ENCODE results near the gene PRRX2. TPM values are rescaled to one million over a fixed set of nuclear protein-coding genes. Genes with fewer than 3 reads are reported as not detected.
"Not testable (repeated sequence)": the region's sequence is repeated elsewhere in the genome, so short reads cannot be mapped to it uniquely, and the experiment has no call there.

The PRRX2 gene
- total RNA-seq, 5 donors from 2014 or later (not counting 1 experiment from before 2014, with no cell fraction given), result 0.26 TPM; not detected in 4

- H3K27me3 ChIP-seq (replicated peaks in 1 of 2; ENCODE audit: control insufficient read depth in 2 of 2, extremely low read depth in 1 of 2, insufficient read depth in 2 of 2, low read length in 1 of 2); H3K9me3 ChIP-seq; ATAC-seq (replicated peaks in 1 of 4); H3K4me3 Mint-ChIP-seq; H3K4me1 ChIP-seq (ENCODE audit: control insufficient read depth in 1 of 2, extremely low read depth in 1 of 2, insufficient read depth in 2 of 2, low read length in 2 of 2); H3K36me3 Mint-ChIP-seq; H3K27ac Mint-ChIP-seq; H3K4me3 ChIP-seq (ENCODE audit: control insufficient read depth in 1 of 2, extremely low read depth in 1 of 2, low read length in 1 of 2); H3K4me1 Mint-ChIP-seq; H3K27ac ChIP-seq (ENCODE audit: low read length); H3K36me3 ChIP-seq (ENCODE audit: control insufficient read depth in 2 of 2, extremely low read depth in 1 of 2, insufficient read depth in 1 of 2, low read length in 1 of 2); H3K27me3 Mint-ChIP-seq; POLR2A ChIA-PET; H3K9me3 Mint-ChIP-seq: not testable (repeated sequence)
- peak in 1 of 35 experiments; percentile 4 for DNase-seq
- CTCF ChIA-PET, result interaction anchor here in 1 of 2 donors (0.7 kb wide), 1 partner anchor 1445 kb away, joined by 4 read pairs; no protein-coding TSS in a partner anchor
- 77% methylated on average over 7 of the region's 13 CpGs for WGBS (ENCODE audit: insufficient coverage)
Observed at GRCh38 chr9:129762370-129762984, 97.0 kb downstream of the PRRX2 start.

GRCh38 chr9:129762985-129763926 is 97.8 kb downstream of the PRRX2 start:
- no peaks in the 10 kb centered on the region for H3K9me3 Mint-ChIP-seq
- CTCF ChIA-PET, result interaction anchor here in 1 of 2 donors (0.7 kb wide), 1 partner anchor 26 kb away, joined by 7 read pairs; no protein-coding TSS in a partner anchor
- H3K27me3 Mint-ChIP-seq, result peaks cover 0 to 5% of the 10 kb centered on the region in 2 donors
- POLR2A ChIA-PET, result interaction anchor here (0.6 to 0.7 kb wide), 3 partner anchors 125 to 1537 kb away, joined by 4 to 8 read pairs (median 7); no protein-coding TSS in a partner anchor
- H3K36me3 Mint-ChIP-seq, result no peaks in the 10 kb centered on the region
- Histone ChIP-seq H3K27me3 (replicated peaks in 1 of 2; ENCODE audit: control insufficient read depth in 2 of 2, extremely low read depth in 1 of 2, insufficient read depth in 2 of 2, low read length in 1 of 2) (peaks cover 0 to 10% of the 10 kb centered on the region in 2 experiments), H3K4me3 (ENCODE audit: control insufficient read depth in 1 of 2, extremely low read depth in 1 of 2, low read length in 1 of 2) (no peak overlapping the region), H3K9me3 (no peaks in the 10 kb centered on the region), H3K27ac (ENCODE audit: low read length) (no peak overlapping the region), H3K4me1 (ENCODE audit: control insufficient read depth in 1 of 2, extremely low read depth in 1 of 2, insufficient read depth in 2 of 2, low read length in 2 of 2) (no peaks in the 10 kb centered on the region), H3K36me3 (ENCODE audit: control insufficient read depth in 2 of 2, extremely low read depth in 1 of 2, insufficient read depth in 1 of 2, low read length in 1 of 2) (no peaks in the 10 kb centered on the region)
- ATAC-seq (replicated peaks in 1 of 4), result no peak
- peaks cover 0 to 1% (median under 1%) of the 10 kb centered on the region in 3 donors for H3K4me1 Mint-ChIP-seq
- no peak for DNase-seq
- WGBS (ENCODE audit: insufficient coverage), result 81% methylated on average over 11 of the region's 13 CpGs
- H3K27ac Mint-ChIP-seq, result no peak overlapping the region
- H3K4me3 Mint-ChIP-seq, result no peak overlapping the region

DNA sequence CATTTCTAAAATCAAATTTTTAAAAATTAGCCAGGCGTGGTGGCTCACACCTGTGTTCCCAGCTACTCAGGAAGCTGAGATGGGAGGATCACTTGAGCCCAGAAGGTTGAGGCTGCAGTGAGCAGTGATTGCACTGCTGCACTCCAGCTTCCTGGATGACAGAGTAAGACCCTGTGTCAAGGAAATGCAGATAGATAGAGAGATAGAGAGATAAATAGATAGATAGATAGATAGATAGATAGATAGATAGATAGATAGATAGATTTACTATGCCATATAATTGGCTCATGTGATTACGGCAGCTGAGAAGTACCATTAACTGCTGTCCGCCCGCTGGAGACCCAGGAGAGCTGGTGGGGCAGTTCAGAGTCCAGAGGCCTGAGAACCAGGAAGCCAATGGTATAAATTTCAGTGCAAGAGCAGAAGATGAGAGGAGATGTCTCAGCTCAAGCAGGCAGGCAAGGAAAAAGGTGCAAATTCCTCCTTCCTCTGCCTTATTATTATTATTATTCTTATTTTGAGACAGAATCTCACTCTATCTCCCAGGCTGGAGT is 100.4 kb downstream of the PRRX2 start:
- Histone ChIP-seq H3K36me3 (ENCODE audit: control insufficient read depth in 2 of 2, extremely low read depth in 1 of 2, insufficient read depth in 1 of 2, low read length in 1 of 2) (no peaks in the 10 kb centered on the region), H3K27ac (ENCODE audit: low read length) (no peak overlapping the region), H3K4me3 (ENCODE audit: control insufficient read depth in 1 of 2, extremely low read depth in 1 of 2, low read length in 1 of 2) (no peak overlapping the region), H3K4me1 (ENCODE audit: control insufficient read depth in 1 of 2, extremely low read depth in 1 of 2, insufficient read depth in 2 of 2, low read length in 2 of 2) (no peaks in the 10 kb centered on the region), H3K27me3 (replicated peaks in 1 of 2; ENCODE audit: control insufficient read depth in 2 of 2, extremely low read depth in 1 of 2, insufficient read depth in 2 of 2, low read length in 1 of 2) (peaks cover 0 to 10% of the 10 kb centered on the region in 2 experiments), H3K9me3 (no peaks in the 10 kb centered on the region)
- ChIA-PET POLR2A (no interaction called here), CTCF (no interaction called here)
- H3K4me3 Mint-ChIP-seq, result no peak overlapping the region
- no CpG with 5 or more reads among the region's 4 CpGs for WGBS (ENCODE audit: insufficient coverage)
- DNase-seq (no peak), ATAC-seq (replicated peaks in 1 of 4) (no peak)
- H3K27me3 Mint-ChIP-seq, result peaks cover 0 to 1% of the 10 kb centered on the region in 2 donors
- no peaks in the 10 kb centered on the region for H3K36me3 Mint-ChIP-seq
- H3K9me3 Mint-ChIP-seq, result no peaks in the 10 kb centered on the region
- H3K4me1 Mint-ChIP-seq, result no peaks in the 10 kb centered on the region
- H3K27ac Mint-ChIP-seq, result no peak overlapping the region

DNA sequence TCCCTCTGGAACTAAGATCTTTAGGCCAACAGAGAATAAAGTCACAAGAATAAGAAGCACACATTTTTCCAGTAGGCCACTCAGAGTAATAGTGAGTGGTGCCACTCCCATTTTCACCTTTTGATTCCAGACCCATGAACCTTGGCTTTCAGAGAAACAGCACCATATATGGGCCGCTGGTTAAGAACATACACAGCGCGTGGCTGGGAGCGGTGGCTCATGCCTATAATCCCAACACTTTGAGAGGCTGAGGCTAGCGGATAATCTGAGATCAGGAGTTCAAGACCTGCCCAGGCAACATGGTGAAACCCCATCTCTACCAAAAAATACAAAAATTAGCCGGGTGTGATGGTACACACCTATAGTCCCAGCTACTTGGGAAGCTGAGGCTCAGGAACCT is 103.0 kb downstream of the PRRX2 start:
- ATAC-seq (replicated peaks in 1 of 4), result no peak
- Histone ChIP-seq H3K27ac (ENCODE audit: low read length) (no peak overlapping the region), H3K9me3 (no peaks in the 10 kb centered on the region), H3K4me1 (ENCODE audit: control insufficient read depth in 1 of 2, extremely low read depth in 1 of 2, insufficient read depth in 2 of 2, low read length in 2 of 2) (no peaks in the 10 kb centered on the region), H3K36me3 (ENCODE audit: control insufficient read depth in 2 of 2, extremely low read depth in 1 of 2, insufficient read depth in 1 of 2, low read length in 1 of 2) (no peaks in the 10 kb centered on the region), H3K27me3 (replicated peaks in 1 of 2; ENCODE audit: control insufficient read depth in 2 of 2, extremely low read depth in 1 of 2, insufficient read depth in 2 of 2, low read length in 1 of 2) (peaks cover 0 to 3% of the 10 kb centered on the region in 2 experiments), H3K4me3 (ENCODE audit: control insufficient read depth in 1 of 2, extremely low read depth in 1 of 2, low read length in 1 of 2) (no peak overlapping the region)
- Mint-ChIP-seq H3K27ac (no peak overlapping the region), H3K9me3 (no peaks in the 10 kb centered on the region), H3K4me3 (no peak overlapping the region), H3K36me3 (no peaks in the 10 kb centered on the region), H3K27me3 (peaks cover 0 to 2% of the 10 kb centered on the region in 2 donors), H3K4me1 (no peaks in the 10 kb centered on the region)
- ChIA-PET CTCF (no interaction called here), POLR2A (no interaction called here)
- WGBS (ENCODE audit: insufficient coverage), result 93% methylated on average over 3 of the region's 6 CpGs
- no peak for DNase-seq

- no peaks in the 10 kb centered on the region for H3K36me3 Mint-ChIP-seq
- WGBS (ENCODE audit: insufficient coverage), result 84% methylated on average over 3 of the region's 5 CpGs
- Histone ChIP-seq H3K27ac (ENCODE audit: low read length) (no peak overlapping the region), H3K9me3 (no peaks in the 10 kb centered on the region), H3K27me3 (replicated peaks in 1 of 2; ENCODE audit: control insufficient read depth in 2 of 2, extremely low read depth in 1 of 2, insufficient read depth in 2 of 2, low read length in 1 of 2) (peaks cover 0 to 11% of the 10 kb centered on the region in 2 experiments), H3K4me1 (ENCODE audit: control insufficient read depth in 1 of 2, extremely low read depth in 1 of 2, insufficient read depth in 2 of 2, low read length in 2 of 2) (no peaks in the 10 kb centered on the region), H3K4me3 (ENCODE audit: control insufficient read depth in 1 of 2, extremely low read depth in 1 of 2, low read length in 1 of 2) (no peak overlapping the region), H3K36me3 (ENCODE audit: control insufficient read depth in 2 of 2, extremely low read depth in 1 of 2, insufficient read depth in 1 of 2, low read length in 1 of 2) (no peaks in the 10 kb centered on the region)
- ChIA-PET CTCF (no interaction called here), POLR2A (no interaction called here)
- ATAC-seq (replicated peaks in 1 of 4) (no peak), DNase-seq (no peak)
- no peak overlapping the region for H3K4me3 Mint-ChIP-seq
- peaks cover 0 to 4% of the 10 kb centered on the region in 2 donors for H3K27me3 Mint-ChIP-seq
- no peaks in the 10 kb centered on the region for H3K9me3 Mint-ChIP-seq
- no peak overlapping the region for H3K27ac Mint-ChIP-seq
- no peaks in the 10 kb centered on the region for H3K4me1 Mint-ChIP-seq
Observed at GRCh38 chr9:129769669-129770068, 104.2 kb downstream of the PRRX2 start.

- Histone ChIP-seq H3K27ac (ENCODE audit: low read length) (no peak overlapping the region), H3K4me3 (ENCODE audit: control insufficient read depth in 1 of 2, extremely low read depth in 1 of 2, low read length in 1 of 2) (no peak overlapping the region), H3K36me3 (ENCODE audit: control insufficient read depth in 2 of 2, extremely low read depth in 1 of 2, insufficient read depth in 1 of 2, low read length in 1 of 2) (no peaks in the 10 kb centered on the region), H3K4me1 (ENCODE audit: control insufficient read depth in 1 of 2, extremely low read depth in 1 of 2, insufficient read depth in 2 of 2, low read length in 2 of 2) (no peaks in the 10 kb centered on the region), H3K27me3 (replicated peaks in 1 of 2; ENCODE audit: control insufficient read depth in 2 of 2, extremely low read depth in 1 of 2, insufficient read depth in 2 of 2, low read length in 1 of 2) (peaks cover 0 to 19% of the 10 kb centered on the region in 2 experiments), H3K9me3 (no peaks in the 10 kb centered on the region)
- WGBS (ENCODE audit: insufficient coverage), result 70% methylated on average over 4 of the region's 5 CpGs
- peaks cover 0 to 4% of the 10 kb centered on the region in 2 donors for H3K27me3 Mint-ChIP-seq
- DNase-seq (no peak), ATAC-seq (replicated peaks in 1 of 4) (no peak)
- H3K9me3 Mint-ChIP-seq, result no peaks in the 10 kb centered on the region
- H3K36me3 Mint-ChIP-seq, result no peaks in the 10 kb centered on the region
- ChIA-PET CTCF (interaction anchor here in 1 of 2 donors (0.7 kb wide), 1 partner anchor 275 kb away, joined by 4 read pairs; no protein-coding TSS in a partner anchor), POLR2A (no interaction called here)
- H3K27ac Mint-ChIP-seq, result no peak overlapping the region
- no peak overlapping the region for H3K4me3 Mint-ChIP-seq
- H3K4me1 Mint-ChIP-seq, result no peaks in the 10 kb centered on the region
Observed at GRCh38 chr9:129770741-129771140, 105.3 kb downstream of the PRRX2 start.

Measured in T-cell (primary cell).